ENCODE measurements around the gene PACSIN1.
"Not testable (repeated sequence)": the region's sequence is repeated elsewhere in the genome, so short reads cannot be mapped to it uniquely, and the experiment has no call there.

Gene PACSIN1

GRCh38 chr6:34473967-34474366, 8.1 kb downstream of the PACSIN1 start:
- H3K27me3 ChIP-seq (ENCODE audit: control insufficient read depth, insufficient read depth, low read length): no peaks in the 10 kb centered on the region
- no peak overlapping the region for H3K4me3 ChIP-seq (ENCODE audit: low read depth, low read length)
- peaks cover 6% of the 10 kb centered on the region for H3K9me3 ChIP-seq (ENCODE audit: control insufficient read depth, insufficient read depth, low read depth, low read length)
- no peaks in the 10 kb centered on the region for H3K36me3 ChIP-seq (ENCODE audit: control insufficient read depth, insufficient read depth, low read length)
- no peak overlapping the region for H3K27ac ChIP-seq (ENCODE audit: low read depth, low read length)
- H3K9ac ChIP-seq (ENCODE audit: low read length): no peak overlapping the region
- peaks cover 12% of the 10 kb centered on the region; the same call in 1 of the 2 replicates for H3K4me1 ChIP-seq (ENCODE audit: control insufficient read depth, insufficient read depth, low read length)

- Histone ChIP-seq H3K9me3 (ENCODE audit: control insufficient read depth, insufficient read depth, low read depth, low read length) (peaks cover 6% of the 10 kb centered on the region), H3K27ac (ENCODE audit: low read depth, low read length) (no peak overlapping the region), H3K4me3 (ENCODE audit: low read depth, low read length) (no peak overlapping the region), H3K36me3 (ENCODE audit: control insufficient read depth, insufficient read depth, low read length) (no peaks in the 10 kb centered on the region), H3K27me3 (ENCODE audit: control insufficient read depth, insufficient read depth, low read length) (no peaks in the 10 kb centered on the region), H3K9ac (ENCODE audit: low read length) (no peak overlapping the region), H3K4me1 (ENCODE audit: control insufficient read depth, insufficient read depth, low read length) (peaks cover 12% of the 10 kb centered on the region; the same call in 1 of the 2 replicates)
Measured at GRCh38 chr6:34474754-34475153, 8.9 kb downstream of the PACSIN1 start.

- Histone ChIP-seq H3K4me1 (ENCODE audit: control insufficient read depth, insufficient read depth, low read length) (peaks cover 12% of the 10 kb centered on the region; the same call in 1 of the 2 replicates), H3K27me3 (ENCODE audit: control insufficient read depth, insufficient read depth, low read length) (no peaks in the 10 kb centered on the region), H3K4me3 (ENCODE audit: low read depth, low read length) (no peak overlapping the region), H3K9me3 (ENCODE audit: control insufficient read depth, insufficient read depth, low read depth, low read length) (peaks cover 6% of the 10 kb centered on the region), H3K36me3 (ENCODE audit: control insufficient read depth, insufficient read depth, low read length) (no peaks in the 10 kb centered on the region), H3K27ac (ENCODE audit: low read depth, low read length) (no peak overlapping the region), H3K9ac (ENCODE audit: low read length) (no peak overlapping the region)
Measured at GRCh38 chr6:34475238-34475682, 9.4 kb downstream of the PACSIN1 start.

GRCh38 chr6:34475767-34476328, 10.0 kb downstream of the PACSIN1 start:
- H3K36me3 ChIP-seq (ENCODE audit: control insufficient read depth, insufficient read depth, low read length): no peaks in the 10 kb centered on the region
- H3K4me3 ChIP-seq (ENCODE audit: low read depth, low read length): no peak overlapping the region
- peaks cover 12% of the 10 kb centered on the region; the same call in 1 of the 2 replicates for H3K4me1 ChIP-seq (ENCODE audit: control insufficient read depth, insufficient read depth, low read length)
- H3K9me3 ChIP-seq (ENCODE audit: control insufficient read depth, insufficient read depth, low read depth, low read length): peaks cover 6% of the 10 kb centered on the region
- H3K9ac ChIP-seq (ENCODE audit: low read length): no peak overlapping the region
- H3K27ac ChIP-seq (ENCODE audit: low read depth, low read length): no peak overlapping the region
- H3K27me3 ChIP-seq (ENCODE audit: control insufficient read depth, insufficient read depth, low read length): no peaks in the 10 kb centered on the region

GRCh38 chr6:34476447-34476846, 10.6 kb downstream of the PACSIN1 start:
- no peaks in the 10 kb centered on the region for H3K36me3 ChIP-seq (ENCODE audit: control insufficient read depth, insufficient read depth, low read length)
- H3K4me1 ChIP-seq (ENCODE audit: control insufficient read depth, insufficient read depth, low read length): peaks cover 12% of the 10 kb centered on the region; the same call in 1 of the 2 replicates
- H3K9ac ChIP-seq (ENCODE audit: low read length): no peak overlapping the region
- H3K27ac ChIP-seq (ENCODE audit: low read depth, low read length): no peak overlapping the region
- H3K9me3 ChIP-seq (ENCODE audit: control insufficient read depth, insufficient read depth, low read depth, low read length): peaks cover 6% of the 10 kb centered on the region
- H3K27me3 ChIP-seq (ENCODE audit: control insufficient read depth, insufficient read depth, low read length): no peaks in the 10 kb centered on the region
- no peak overlapping the region for H3K4me3 ChIP-seq (ENCODE audit: low read depth, low read length)

- Histone ChIP-seq H3K36me3 (ENCODE audit: control insufficient read depth, insufficient read depth, low read length) (no peaks in the 10 kb centered on the region), H3K4me1 (ENCODE audit: control insufficient read depth, insufficient read depth, low read length) (peaks cover 12% of the 10 kb centered on the region; the same call in 1 of the 2 replicates), H3K9ac (ENCODE audit: low read length) (no peak overlapping the region), H3K4me3 (ENCODE audit: low read depth, low read length) (no peak overlapping the region), H3K27ac (ENCODE audit: low read depth, low read length) (no peak overlapping the region), H3K9me3 (ENCODE audit: control insufficient read depth, insufficient read depth, low read depth, low read length) (peaks cover 6% of the 10 kb centered on the region), H3K27me3 (ENCODE audit: control insufficient read depth, insufficient read depth, low read length) (no peaks in the 10 kb centered on the region)
Measured at GRCh38 chr6:34476921-34477320, 11.0 kb downstream of the PACSIN1 start.

- Histone ChIP-seq H3K4me3 (ENCODE audit: low read depth, low read length) (no peak overlapping the region), H3K36me3 (ENCODE audit: control insufficient read depth, insufficient read depth, low read length) (no peaks in the 10 kb centered on the region), H3K9me3 (ENCODE audit: control insufficient read depth, insufficient read depth, low read depth, low read length) (peaks cover 5% of the 10 kb centered on the region), H3K27ac (ENCODE audit: low read depth, low read length) (no peak overlapping the region), H3K9ac (ENCODE audit: low read length) (no peak overlapping the region), H3K4me1 (ENCODE audit: control insufficient read depth, insufficient read depth, low read length) (peaks cover 12% of the 10 kb centered on the region; the same call in 1 of the 2 replicates), H3K27me3 (ENCODE audit: control insufficient read depth, insufficient read depth, low read length) (no peaks in the 10 kb centered on the region)
Measured at GRCh38 chr6:34478796-34479195, 12.9 kb downstream of the PACSIN1 start.

- H3K9me3 ChIP-seq (ENCODE audit: control insufficient read depth, insufficient read depth, low read depth, low read length); H3K9ac ChIP-seq (ENCODE audit: low read length); H3K27me3 ChIP-seq (ENCODE audit: control insufficient read depth, insufficient read depth, low read length); H3K36me3 ChIP-seq (ENCODE audit: control insufficient read depth, insufficient read depth, low read length); H3K4me1 ChIP-seq (ENCODE audit: control insufficient read depth, insufficient read depth, low read length); H3K27ac ChIP-seq (ENCODE audit: low read depth, low read length); H3K4me3 ChIP-seq (ENCODE audit: low read depth, low read length): not testable (repeated sequence)
Measured at GRCh38 chr6:34483781-34484180, 17.9 kb downstream of the PACSIN1 start.

- Histone ChIP-seq H3K27ac (ENCODE audit: low read depth, low read length) (no peak overlapping the region), H3K9me3 (ENCODE audit: control insufficient read depth, insufficient read depth, low read depth, low read length) (no peaks in the 10 kb centered on the region), H3K4me3 (ENCODE audit: low read depth, low read length) (no peak overlapping the region)
Measured at GRCh38 chr6:34484391-34484790, 18.5 kb downstream of the PACSIN1 start.

GRCh38 chr6:34484899-34485298, 19.0 kb downstream of the PACSIN1 start:
- Histone ChIP-seq H3K27me3 (ENCODE audit: control insufficient read depth, insufficient read depth, low read length) (no peaks in the 10 kb centered on the region), H3K4me1 (ENCODE audit: control insufficient read depth, insufficient read depth, low read length) (0 out of 2 replicates have a peak, but pooled peaks cover 6% of the 10 kb centered on the region), H3K9ac (ENCODE audit: low read length) (no peak overlapping the region), H3K9me3 (ENCODE audit: control insufficient read depth, insufficient read depth, low read depth, low read length) (no peaks in the 10 kb centered on the region), H3K36me3 (ENCODE audit: control insufficient read depth, insufficient read depth, low read length) (no peaks in the 10 kb centered on the region), H3K27ac (ENCODE audit: low read depth, low read length) (no peak overlapping the region), H3K4me3 (ENCODE audit: low read depth, low read length) (no peak overlapping the region)

More at GRCh38 chr6:34484391-34484790, 18.5 kb downstream of the PACSIN1 start:
- Histone ChIP-seq H3K4me1 (ENCODE audit: control insufficient read depth, insufficient read depth, low read length) (0 out of 2 replicates have a peak, but pooled peaks cover 6% of the 10 kb centered on the region), H3K36me3 (ENCODE audit: control insufficient read depth, insufficient read depth, low read length) (no peaks in the 10 kb centered on the region), H3K27me3 (ENCODE audit: control insufficient read depth, insufficient read depth, low read length) (no peaks in the 10 kb centered on the region), H3K9ac (ENCODE audit: low read length) (no peak overlapping the region)

GRCh38 chr6:34485321-34486060, 19.6 kb downstream of the PACSIN1 start:
- Histone ChIP-seq H3K27me3 (ENCODE audit: control insufficient read depth, insufficient read depth, low read length) (no peaks in the 10 kb centered on the region), H3K36me3 (ENCODE audit: control insufficient read depth, insufficient read depth, low read length) (no peaks in the 10 kb centered on the region), H3K9me3 (ENCODE audit: control insufficient read depth, insufficient read depth, low read depth, low read length) (no peaks in the 10 kb centered on the region), H3K9ac (ENCODE audit: low read length) (no peak overlapping the region), H3K27ac (ENCODE audit: low read depth, low read length) (no peak overlapping the region), H3K4me3 (ENCODE audit: low read depth, low read length) (no peak overlapping the region), H3K4me1 (ENCODE audit: control insufficient read depth, insufficient read depth, low read length) (peaks cover 9% of the 10 kb centered on the region)
